GM18907 (cell line): ENCODE results near the gene RACGAP1.

Experiments used
- ATAC-seq: cut with Tn5 transposase; IDR thresholded peaks from one replicate; pipeline ENCODE4 v1.9.1; 2021; ENCODE audit warnings: mild to moderate bottlenecking, moderate library complexity; ENCODE audit not compliant: unreplicated experiment

The RACGAP1 gene

GRCh38 chr12:49970658-49971057 lies 54.6 kb downstream of the RACGAP1 start:
- no peak for ATAC-seq

GRCh38 chr12:49969651-49970429 lies 55.5 kb downstream of the RACGAP1 start:
- no peak for ATAC-seq

- ATAC-seq, result no peak
These were observed 56.3 kb downstream of the RACGAP1 start for GRCh38 chr12:49969027-49969426.

DNA sequence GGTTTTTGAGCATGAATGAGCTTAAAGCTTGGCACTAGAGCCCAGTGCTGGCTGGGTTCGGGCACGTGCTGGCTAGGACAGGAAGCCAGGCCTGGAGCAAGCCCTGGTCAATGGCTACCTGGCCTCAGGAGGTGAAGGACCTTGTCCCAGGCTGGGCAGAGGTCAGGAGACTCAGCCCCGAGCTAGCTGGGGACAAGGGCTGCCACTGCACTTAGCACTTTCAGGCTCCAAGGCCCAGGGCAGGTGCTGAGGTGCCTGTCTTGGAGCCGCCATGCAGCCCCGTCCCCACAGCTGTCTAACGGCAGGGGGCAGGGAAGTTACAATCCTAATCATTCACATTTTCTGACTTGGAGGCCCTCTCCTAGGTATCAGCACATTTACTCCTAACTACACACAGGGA lies 56.8 kb downstream of the RACGAP1 start:
- no peak for ATAC-seq

- no peak for ATAC-seq
These were observed 57.5 kb downstream of the RACGAP1 start for GRCh38 chr12:49967777-49968250.

GRCh38 chr12:49967042-49967776 lies 58.1 kb downstream of the RACGAP1 start:
- peak; percentile 65 for ATAC-seq

- no peak for ATAC-seq
These were observed 58.7 kb downstream of the RACGAP1 start for GRCh38 chr12:49966511-49967041.

GRCh38 chr12:49965836-49966235 lies 59.5 kb downstream of the RACGAP1 start:
- no peak for ATAC-seq

GRCh38 chr12:49964849-49965624 lies 60.3 kb downstream of the RACGAP1 start:
- ATAC-seq, result no peak

GRCh38 chr12:49963976-49964815 lies 61.1 kb downstream of the RACGAP1 start:
- ATAC-seq, result no peak

DNA sequence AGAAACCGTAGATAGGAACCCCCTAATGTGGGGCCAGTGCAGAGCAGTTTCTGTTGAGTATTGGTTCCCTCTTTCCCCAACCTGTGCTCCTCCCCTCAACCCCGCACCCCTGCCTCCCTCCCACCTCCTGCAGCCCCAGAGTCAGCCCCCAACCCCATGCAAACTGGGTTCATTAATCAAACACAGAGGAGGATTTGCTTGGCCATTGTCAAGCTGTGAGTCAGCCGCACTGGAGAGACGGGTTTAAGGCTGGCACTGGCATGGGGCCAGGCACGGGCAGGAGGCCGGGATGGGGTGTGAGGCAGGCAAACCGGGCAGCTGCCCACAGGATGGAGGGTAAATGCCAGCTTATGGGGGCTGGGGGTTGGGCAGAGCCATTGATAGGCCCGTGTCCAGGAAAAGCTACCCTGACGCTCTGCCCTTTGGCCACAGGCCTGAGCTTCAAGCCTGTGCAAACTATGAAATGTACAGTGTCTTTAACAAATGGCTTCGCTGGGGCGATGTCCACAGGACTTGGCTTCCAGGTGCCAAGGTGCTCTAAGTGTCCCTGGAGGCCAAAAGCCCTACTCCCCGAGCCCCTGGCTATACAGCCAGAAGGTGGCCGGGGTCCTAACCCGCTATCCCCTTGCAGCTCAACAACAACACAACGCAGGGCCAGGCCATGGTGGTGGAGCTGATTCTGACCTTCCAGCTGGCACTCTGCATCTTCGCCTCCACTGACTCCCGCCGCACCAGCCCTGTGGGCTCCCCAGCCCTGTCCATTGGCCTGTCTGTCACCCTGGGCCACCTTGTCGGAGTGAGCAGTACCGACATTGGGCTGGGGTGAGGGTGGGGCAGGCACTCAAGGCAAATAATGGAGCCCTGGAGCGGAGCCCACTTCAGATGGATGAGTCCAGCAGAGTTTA lies 62.2 kb downstream of the RACGAP1 start:
- ATAC-seq, result no peak

DNA sequence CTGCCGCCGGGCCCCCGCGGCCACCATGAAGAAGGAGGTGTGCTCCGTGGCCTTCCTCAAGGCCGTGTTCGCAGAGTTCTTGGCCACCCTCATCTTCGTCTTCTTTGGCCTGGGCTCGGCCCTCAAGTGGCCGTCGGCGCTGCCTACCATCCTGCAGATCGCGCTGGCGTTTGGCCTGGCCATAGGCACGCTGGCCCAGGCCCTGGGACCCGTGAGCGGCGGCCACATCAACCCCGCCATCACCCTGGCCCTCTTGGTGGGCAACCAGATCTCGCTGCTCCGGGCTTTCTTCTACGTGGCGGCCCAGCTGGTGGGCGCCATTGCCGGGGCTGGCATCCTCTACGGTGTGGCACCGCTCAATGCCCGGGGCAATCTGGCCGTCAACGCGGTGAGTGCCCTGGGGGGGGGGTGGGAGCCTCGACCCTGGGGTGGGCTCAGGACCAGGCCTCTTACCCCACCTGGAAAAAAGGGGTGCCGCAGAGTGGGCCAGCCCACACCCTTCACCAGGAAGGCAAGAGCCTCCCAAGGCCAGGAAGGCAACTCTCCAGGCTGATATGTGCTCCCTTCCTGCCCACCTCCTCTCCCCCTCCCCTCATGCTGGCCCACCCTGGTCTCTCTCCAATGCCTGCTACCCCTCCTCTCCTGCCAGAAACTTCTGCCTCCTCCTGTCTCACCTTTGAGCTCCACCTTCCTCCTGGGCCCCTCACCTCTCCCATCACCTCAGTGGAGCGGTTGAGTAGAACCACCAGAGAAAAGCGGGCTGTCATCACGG lies 63.1 kb downstream of the RACGAP1 start:
- no peak for ATAC-seq

- ATAC-seq, result no peak
These were observed 64.0 kb downstream of the RACGAP1 start, which contains the start of gene AQP5 for GRCh38 chr12:49961111-49961922. AQP5 (plus strand) TSS chr12:49961872; CDS start chr12:49962018, 146 bp downstream.

DNA sequence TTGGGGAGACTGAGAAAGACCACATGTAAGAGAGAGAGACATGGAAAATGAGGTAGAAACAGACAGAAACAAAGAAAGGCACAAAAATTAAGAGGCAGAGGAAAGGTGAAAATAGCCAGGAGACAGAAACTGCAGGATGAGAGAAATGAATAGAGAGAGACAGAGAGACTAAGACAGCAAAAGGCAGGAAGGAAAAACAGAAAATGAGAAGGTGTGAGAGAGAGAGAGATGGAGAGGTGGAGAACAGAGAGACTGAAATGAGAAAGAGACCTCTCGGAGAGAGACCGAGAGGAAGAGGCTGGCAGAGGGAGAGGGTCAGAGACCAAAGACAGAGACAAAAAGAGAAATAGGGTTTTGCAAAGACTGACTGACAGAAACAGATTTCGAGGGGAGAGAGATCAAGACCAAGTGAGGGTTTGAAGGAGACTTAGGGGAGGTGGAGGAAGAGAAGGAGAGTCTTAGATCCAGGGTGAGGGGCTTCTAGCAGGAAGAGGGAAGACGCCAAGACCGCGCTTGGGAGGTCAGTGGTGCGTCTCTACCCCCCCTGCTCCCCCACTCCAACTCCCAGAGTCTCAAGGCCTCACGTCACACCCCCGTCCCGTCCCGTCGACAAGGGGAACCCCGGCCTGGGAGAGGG lies 64.7 kb downstream of the RACGAP1 start:
- ATAC-seq, result no peak

DNA sequence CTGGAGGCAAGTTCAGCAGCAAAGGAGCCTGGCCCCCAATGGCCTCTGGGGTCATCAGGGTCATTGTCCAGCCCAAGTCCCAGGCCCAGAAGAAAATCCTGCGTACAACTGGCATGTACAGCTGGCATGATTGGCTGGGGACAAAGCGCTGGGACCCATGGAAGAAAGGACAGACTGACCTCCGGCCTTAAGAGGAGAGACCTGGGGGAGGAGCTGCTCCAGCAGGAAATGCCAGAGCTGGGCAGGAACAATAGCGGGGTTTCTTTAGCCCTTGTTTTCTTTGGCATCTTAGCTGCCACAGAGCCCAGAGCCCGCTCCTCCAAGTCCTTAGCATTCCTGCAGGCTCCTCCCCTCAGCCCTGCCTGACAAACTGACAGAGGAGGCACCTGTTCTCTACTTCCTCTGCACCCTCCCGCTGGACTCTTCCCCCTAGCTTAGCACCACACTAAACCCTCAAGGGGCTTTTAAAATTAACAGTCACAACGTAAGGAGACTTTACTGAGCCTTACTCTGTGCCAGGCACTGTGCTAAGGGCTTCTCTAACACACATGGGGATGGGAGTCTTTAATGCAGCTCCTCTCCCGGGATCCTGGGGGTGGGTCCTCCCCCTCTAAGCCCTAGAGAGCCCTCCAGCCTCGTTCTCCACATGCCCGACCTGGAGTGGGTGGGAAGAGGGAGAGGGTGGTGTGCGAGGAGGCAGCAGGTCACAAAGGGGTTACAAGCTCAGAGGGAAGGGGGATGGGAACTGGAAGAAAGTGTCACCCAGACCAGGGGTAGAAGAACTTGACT lies 65.4 kb downstream of the RACGAP1 start:
- ATAC-seq, result no peak

GRCh38 chr12:49957570-49957967 lies 67.7 kb downstream of the RACGAP1 start:
- no peak for ATAC-seq
